ENCODE results near the gene LTBP2.

LTBP2 gene

DNA sequence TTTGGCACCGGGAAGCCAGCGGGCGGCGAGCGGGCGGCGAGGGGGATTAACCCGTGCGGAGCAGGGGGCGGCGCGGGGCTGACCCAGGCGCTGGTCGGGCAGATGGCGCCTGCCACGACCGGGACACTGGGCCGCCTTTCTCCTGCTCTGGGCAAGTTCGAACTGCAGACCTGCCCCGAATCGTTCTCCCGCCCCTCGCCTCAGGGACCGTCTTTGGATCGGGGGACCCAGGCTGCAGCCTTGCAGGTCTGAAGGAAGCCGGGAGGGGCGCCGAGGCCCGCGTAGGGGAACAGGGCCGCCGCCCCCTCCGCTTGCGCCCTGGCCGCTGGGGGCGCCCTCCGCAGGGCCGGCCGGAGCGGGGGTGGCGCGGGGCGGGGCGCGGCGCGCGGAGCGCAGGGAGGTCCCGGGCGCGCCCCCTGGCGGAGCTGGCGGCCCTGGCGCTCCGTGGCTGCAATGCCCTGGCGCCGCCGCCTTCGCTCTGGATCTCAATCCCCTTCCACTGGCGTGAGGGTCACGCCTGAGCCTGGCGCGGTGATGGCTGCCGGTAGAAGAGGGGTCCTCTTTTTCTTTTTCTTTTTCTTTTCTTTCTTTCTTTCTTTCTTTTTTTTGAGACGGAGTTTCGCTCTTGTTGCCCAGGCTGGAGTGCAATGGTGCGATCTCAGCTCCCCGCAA is 449 bp upstream of the LTBP2 start:
- DNase-seq: peak; percentile 83

DNA sequence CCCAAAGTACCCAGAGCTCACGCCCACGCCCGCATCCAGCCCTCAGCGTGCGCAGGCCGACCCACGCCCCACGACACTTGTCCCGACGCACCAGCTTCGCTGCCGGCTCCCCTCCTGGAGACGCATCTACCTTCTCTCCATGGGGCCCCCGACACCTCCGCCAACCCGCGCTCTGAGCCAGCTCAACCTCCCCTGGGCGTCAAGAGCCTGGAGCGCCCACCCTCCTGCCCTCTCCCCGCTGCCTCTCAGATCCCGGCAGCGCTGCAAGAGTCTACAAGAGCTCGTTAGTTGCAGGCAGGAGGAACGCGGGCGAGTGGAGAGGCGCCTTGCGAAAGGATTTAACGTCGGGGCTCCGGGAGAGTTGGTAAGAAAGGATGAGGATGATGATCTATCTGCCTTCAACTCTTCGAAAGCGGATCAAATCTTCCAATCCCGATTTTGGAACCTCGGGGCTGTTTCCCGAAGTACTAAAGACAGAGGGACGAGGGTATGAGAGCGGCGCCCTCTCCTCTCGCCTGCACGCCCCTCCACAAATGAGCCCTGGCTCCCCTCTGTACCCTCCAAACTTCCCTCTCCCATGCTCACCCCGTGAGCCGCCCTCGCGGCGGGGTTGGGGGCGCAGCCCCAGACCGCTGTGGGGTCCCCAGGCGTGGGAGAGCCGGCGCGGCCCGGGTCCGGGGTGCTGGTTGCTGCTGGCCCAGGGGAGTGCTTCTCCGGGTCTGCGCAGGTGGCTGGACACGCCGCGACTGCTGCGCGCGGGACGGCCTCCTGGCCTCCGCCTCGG is 979 bp downstream of the LTBP2 start:
- no peak for DNase-seq

DNA sequence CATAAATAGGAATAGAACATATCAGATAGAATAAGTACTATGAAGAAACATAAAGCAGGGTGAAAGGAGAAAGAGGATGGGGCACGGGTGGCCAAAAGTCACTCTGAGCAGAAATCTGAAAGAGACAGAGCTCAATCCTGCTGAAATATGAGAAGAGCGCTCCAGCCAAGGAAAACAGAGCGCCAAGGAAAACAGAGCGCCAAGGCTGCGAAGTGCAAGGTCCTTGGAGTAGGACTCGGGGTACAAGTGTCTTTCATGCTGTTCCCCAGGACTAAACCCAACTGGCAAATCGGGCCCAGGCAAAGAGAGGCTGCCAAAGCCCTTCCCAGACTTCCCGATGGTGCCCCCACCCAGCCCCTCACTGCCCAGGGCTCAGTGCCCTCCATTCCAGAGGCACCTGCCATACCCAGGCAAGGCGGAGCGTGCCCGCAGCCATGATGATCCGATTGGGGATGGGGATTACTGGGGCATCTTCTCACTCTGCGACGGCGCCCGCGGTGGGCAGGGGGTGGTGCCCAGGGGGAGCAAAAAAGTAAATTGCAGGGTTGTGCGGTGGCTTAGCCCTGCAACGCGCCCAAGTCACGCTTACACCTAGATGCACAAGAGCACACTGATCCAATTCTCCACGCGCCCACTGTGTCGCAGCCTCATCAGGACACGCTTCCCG is 1.7 kb downstream of the LTBP2 start:
- no peak for DNase-seq

DNA sequence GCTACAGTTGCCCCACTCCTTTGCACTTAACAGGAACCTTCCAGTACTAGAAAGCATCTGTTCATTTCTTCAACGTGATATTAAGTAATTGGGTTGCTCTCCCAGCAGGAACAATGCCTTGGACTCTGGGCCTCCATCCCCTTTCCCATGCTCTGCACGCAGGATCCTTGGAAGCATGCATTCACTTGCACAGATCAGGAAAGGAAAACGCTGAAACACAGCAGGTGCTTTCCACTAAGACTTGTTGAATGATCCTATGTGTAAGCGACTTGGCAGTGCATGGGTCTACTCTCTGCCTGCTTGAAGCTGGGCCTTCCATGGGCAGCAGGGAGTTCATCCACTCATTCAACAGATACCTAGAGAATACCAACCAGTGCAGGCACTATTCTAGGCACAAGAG is 2.3 kb downstream of the LTBP2 start:
- no peak for DNase-seq

DNA sequence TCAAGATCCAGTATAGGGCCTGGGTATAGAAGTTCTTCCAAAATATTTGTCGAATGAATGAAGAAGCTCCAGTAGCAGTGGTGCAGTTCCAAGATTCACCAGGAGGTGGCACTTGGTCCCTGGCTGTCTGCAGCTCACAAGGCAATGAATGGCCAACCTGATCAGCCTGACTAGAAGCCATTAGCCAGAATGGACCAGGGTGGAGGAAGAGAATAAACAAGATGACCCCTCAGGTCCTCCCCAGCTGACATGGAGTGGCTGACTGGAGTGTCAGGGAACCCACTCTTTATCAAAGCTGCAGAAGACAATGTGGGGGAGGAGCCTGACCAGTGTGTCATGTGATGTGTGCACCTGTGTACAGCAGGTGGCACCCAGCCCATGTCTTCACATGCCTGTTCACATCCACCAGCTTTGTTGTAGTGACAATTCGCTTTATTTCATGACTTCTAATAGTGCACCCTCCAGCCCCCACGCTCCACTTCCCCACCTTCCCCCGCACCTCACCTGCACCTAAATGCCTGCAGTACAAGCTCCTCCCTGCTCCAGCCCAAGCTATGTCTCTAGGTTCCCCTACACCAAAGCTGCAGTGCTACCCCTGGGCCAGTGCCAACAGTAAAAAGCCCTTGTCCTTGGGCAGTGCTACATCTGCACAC is 3.0 kb downstream of the LTBP2 start:
- peak; percentile 89 for DNase-seq

DNA sequence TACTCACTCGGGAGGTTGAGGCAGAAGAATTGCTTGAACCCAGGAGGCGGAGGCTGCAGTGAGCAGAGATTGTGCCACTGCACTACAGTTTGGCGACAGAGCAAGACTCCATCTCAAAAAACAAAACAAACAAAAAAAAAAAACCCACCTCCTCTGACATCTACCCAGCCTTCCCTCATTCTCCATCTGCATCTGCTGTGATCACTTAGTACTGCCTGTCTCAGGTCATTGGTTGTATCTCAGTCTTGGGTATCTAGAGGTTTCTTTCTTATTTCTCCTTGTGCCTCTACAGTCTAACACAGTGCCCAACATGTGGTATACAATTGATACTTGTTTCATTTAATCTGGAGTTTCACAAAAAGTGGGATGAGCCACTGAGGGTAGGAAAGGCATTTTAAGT is 5.3 kb downstream of the LTBP2 start:
- no peak for DNase-seq

DNA sequence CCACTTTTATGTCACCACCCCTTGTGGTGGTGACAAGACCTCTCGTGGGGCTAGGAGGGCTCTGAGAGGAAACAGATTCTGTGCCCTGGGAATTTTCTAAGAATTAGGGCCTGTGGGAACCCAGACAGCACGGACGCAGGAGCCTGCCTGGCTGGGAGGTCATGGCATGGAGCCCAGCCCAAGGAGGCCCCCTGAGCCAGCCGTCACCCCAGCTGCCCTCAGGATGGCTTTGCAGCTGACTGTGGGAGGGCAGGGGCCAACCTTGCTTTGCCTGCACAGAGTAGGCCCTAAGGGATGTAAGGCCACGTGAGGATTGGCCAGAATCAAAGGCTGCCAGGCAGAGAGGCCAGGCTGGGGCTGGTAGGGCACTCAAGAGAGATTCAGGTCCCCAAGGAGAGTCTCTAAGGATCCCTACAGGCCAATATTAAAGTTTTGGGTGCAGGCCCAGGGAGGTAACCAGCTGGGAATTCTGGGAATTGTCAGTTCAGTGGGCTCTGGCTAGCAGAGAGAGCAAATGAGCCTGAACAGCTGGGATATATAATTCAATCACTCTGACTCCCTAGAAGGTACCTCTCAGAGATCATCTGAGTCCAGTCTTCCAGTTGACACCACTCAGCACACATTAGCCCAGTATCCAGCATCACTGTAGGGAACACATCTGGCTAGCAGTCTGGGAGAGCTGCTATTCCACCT is 6.4 kb downstream of the LTBP2 start:
- no peak for DNase-seq

DNA sequence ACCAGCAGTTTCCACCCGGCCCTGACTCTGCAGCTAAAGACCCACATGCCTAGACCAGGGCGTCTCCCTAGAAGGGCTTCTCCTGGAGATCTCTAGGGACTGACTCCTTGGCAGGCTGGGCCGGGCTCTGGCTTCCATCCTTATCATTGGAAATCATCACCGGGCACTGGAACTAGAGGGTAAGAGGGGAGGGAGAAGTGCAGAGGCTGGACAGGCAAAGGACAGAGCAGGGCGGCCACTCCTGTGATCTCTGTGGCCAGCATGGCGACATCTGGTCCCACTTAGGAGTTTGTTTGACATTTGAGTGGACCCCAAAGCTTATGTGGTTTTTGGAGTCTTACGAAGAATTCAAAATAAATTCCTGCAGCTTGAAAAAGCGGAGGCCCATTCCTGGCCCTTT is 7.1 kb downstream of the LTBP2 start:
- DNase-seq: no peak

DNA sequence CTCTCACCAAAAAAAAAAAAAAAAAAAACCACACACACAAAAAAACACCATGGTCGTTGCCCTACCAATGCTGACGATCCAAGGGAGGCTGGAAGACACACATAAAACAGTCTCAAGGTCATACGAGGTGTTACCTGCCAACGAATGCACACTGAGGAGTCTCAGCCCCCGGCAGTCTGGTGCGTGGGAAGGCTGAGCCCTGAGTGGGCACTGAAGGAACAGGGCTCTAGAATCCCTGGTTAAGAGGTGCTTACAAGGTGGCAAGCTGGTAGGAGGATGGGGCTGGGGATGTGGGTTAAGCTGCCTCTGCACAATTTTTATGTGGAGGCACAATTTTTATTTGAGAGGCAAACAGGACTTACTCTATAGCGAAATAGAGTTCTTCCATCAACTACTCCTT is 7.9 kb downstream of the LTBP2 start:
- no peak for DNase-seq

DNA sequence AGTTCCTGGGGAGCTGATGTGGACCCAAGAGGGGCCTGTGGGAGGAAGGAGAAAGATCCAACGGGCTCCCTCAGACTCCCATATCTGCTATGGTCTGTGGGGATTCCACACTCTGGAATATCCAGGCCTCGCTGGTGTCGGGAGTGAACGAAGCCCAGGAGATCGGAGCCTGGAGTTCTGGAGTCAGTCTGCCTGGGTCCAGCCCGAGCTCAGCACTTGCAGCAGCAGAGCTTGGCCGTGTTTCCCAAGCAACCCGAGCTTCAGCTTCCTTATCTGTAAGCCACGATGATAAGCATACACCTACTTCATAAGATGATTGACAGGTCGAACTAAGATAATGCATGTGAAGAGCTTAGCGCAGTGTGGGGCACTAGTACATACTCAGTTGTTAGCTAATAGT is 10.1 kb downstream of the LTBP2 start:
- DNase-seq: no peak

DNA sequence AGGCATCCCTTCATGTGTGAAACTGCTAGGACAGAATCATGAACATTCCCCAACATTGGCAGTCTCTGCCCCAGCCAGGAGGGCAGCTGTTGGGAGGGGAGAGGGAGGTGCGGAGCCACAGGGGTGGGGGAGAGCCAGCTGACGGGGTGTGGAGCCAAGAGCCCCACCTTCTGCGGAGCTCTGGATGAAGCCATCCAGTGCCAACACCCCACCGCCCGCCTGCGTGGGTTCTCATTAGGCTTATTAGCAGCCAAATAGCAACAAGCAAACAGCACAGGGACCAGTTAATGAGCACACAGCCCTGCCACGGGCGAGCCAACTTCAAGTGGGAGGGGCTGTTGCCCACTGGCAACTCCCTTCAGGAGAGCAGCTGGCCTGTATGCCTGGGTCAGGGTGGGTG is 12.1 kb downstream of the LTBP2 start:
- DNase-seq: peak; percentile 82

DNA sequence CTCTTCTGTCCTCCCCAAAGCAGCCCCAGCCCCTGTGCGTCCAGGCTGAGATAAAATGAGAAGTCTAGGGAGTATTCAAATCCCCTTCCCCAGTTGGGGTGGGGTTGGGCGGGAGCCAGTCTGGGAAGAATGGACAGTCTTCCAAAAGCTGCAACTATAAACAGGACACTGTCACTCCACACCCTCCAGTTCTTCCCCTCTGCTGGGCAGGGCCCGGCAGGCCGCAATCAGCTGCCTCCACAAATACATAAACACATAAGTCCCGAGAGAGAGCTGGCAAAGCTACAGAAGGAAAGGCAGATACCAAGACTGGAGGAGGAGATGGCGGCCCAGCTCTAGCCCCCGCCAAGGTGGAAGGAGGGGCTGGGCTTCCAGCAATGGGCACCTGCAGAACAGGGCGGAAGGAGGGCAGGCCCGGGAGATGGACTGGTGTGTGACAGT is 12.7 kb downstream of the LTBP2 start:
- peak; percentile 70 for DNase-seq

DNA sequence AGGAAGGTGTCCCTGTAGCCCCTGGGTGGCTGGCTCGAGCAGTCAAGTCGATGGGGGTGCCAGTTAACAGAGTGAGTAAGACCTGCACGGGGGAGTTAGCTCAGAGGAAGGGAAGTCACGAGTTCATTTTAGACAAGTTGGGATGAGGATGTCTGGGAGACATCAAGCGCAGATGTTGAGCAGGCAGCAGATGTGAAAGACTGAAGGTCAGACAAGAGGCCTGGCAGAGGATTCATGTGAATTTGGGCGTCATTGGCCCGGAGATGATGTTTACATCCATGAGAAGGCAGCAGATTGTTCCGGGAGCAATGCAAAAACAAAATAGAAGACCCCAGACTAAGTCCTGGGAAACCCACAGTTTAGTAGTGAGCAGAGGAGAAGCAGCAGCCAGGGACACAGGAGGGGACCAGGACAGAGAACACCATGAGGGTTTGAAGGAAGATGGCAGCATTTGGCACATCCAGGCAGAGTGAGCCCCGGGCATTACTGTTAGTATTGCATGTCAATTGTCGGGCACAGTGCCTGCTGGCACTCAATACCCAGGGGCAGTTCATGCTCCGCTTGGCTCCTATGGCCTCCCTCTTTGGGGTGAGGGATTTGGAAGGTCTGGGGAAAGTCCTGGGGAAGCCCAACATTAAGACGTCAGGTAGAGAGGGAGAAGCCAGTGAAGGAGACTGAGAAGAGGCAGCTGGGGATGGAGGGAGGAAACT is 15.1 kb downstream of the LTBP2 start:
- no peak for DNase-seq

DNA sequence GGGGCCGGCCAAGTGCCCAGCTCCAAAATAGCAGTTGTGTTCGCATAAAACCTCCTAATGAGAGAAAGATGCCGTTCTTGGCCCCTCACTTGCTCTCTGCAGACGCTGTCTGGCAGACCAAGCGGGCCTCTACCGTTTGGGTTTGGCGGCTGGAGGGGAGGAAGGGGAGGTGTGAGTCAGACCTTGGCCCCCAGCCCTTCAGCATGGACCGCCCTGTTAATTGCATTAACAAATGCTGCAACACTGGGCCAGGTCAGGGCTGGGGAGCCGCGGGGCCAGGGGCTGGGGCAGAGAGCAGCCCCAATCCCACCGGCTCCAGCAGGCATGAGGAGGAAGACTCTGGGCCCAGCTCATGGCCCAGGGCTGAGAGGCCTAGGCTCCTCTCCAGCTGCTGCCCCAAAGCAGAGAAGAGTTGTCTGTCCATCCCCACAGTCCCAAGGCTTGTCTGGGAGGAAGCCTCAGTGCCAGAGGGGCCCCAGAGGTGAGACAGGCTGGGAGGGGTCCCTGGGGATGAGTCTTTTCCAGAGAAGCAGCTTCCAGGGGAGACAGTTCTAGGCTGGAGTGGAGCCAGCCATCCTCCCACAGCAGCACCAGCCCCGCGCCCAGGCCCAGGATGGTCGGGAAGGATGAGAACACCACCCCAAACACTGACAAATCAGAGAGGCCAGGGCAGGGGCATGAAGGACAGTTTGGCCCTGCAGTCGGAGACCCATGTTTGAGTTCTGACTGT is 16.9 kb downstream of the LTBP2 start:
- peak; percentile 92 for DNase-seq

DNA sequence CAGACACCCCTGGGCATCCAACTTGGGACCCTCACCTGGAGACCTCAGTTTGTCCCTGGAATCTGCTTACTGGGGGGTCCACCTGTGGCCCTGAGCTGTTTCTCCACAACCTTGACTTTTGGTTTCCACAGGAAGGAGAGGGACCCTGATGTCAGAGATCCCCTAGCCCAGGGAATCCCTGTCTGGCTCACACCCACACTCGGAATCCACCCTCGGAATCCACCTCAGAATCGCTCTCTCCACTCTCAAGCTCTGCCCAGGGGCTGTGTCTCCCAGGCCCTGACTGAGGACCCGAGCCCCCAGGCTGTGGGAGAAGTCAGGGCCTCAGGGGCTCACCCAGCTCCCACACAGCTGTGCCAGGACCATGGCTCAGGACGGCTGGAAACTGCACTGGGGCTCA is 17.4 kb downstream of the LTBP2 start:
- DNase-seq: no peak

DNA sequence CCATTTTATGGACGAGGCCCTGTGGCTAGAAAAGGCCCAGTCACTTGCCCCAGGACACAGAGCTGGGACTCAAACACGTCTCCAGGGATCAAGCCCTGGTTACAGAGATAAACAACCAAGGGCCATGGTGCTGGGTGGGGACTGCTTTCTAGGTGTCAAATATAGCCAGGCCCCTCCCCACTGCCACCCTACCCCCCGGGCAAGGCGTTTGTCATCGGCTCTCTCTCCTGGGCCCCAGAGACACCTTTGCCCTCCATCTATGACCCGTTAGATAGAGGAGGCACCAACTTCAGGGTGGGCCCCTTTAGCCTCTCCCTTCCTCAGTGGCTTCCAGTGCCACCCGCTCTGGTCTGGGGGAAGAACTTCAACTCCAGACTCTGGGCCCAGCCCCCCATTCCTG is 18.0 kb downstream of the LTBP2 start:
- no peak for DNase-seq

DNA sequence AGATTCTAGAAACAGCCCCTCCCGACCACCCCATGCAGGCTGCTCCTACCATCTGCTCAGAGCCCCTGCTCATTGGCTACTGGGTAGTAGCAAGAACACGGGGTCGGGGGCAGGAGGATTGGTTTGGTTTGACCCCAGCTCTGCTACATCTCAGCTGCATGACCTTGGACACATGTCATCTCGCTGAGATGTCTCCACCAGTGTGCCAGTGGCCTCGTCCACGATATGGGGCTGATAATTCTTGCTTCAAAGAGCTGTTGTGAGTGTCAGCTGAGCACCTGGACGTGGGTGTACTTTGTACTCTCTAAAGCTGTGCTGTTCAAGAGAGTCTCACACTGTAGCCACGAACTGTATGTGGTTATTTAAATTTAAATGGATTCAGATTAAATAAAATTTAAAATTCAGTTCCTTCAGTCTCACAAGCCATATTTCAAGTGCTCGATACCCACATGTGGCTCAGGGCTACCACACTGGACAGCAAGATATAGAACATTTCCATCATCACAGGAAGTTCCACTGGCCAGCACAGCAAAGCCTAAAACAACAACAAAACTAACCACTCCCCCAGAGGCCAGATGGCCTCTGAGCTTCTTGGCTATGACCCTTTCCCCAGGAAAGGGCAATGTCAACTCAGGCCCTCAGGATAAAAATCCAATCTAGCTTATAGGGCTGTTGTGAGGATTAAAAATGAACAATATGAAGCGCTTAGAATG is 18.6 kb downstream of the LTBP2 start:
- DNase-seq: no peak

DNA sequence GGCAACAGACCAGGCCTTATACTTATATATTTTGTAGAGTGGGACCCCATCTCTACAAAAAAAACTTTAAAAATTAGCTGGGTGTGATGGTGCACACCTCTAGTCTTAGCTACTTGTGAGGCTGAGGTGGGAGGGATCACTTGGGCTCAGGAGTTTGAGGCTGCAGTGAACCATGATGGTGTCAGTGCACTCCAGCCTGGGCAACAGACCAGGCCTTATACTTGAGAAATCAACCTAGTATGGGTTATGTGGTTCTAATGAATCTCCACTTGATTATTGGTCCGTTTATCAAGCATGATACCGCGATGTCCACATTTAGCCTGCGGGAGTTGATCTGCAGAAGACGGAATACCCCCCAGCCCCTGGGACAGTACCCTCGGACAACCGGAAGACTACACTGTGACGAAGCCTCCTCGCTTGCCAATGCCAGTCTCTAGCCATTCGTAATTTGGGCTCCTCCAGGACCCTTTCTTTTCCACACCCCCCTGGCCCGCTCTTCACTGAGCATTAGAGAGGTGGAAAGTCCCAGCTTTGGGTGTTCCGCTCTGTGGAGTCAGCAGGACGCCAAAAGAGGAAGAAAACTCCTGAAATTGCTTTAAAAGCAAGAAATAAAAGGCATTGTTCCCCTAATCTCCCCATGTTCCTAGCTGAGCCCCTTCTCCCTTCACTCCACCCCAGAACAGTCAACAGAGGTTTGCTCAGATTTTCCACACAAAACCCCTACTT is 19.4 kb downstream of the LTBP2 start:
- DNase-seq: no peak

DNA sequence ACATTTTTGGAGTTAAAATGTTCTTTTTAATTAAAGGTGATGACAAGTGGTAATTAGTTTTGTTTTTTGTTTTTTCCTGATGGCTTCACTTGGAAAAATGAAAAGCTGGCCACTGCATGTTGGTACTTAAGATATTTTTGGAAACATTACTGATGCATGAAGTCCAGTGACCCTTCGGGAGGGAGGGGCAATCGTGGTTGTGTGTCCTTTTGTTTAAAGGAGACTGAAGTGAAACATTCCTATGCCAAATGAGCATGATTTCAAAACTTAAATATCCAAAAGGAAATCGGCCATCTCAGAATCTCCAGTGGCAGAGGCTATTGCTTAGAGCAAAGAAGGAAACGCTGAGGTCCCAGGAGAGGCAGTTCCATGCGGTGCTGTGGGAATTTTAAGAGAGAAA is 20.1 kb downstream of the LTBP2 start:
- no peak for DNase-seq

DNA sequence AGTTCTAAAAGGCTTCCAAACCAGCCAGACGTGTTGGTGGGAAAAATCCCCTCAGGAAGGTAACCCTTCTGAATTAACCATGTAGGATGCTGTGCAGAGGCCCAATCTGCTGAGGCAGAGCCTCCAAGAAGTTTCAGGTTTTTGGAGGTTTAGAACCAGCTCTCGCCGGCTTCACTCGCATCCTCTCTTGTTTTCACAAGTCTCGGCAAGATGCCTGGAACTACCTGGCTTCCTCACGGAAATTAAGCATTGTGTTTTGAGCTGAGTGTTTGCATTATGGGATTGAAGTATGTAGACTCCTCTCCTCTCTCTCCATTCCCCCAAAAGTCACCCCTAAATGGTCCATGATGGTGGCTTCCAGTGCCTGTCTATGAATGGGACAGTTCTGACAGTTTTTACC is 20.6 kb downstream of the LTBP2 start:
- no peak for DNase-seq

Measured in right hindlimb (tissue), 1 donor.